Heart left ventricle (tissue), 16 donors: Measurements from ENCODE around the gene PUM1. TPM values are rescaled to one million over a fixed set of nuclear protein-coding genes. Genes with fewer than 3 reads are reported as not detected.
"Not testable (repeated sequence)": the region's sequence is repeated elsewhere in the genome, so short reads cannot be mapped to it uniquely, and the experiment has no call there.

Source experiments
- ATAC-seq, 4 donors: fragments of 200-7000 bp; cut with Tn5 transposase; one replicate each; pipeline ENCODE4 v1.9.1; 2020 to 2022; ENCODE audit warnings: moderate library complexity in 4 of 4, mild to moderate bottlenecking in 3 of 4, moderate number of reproducible peaks in 1 of 4
- DNase-seq, 5 donors: peaks; one replicate each; pipeline ENCODE4 v3.0.0-alpha.2; 2020
- H3K27ac ChIP-seq, 12 donors: fragments of 200-600 bp; sonication (generic) in 4 of 12; one replicate each; pipeline versions ENCODE4 v1.5.0 to v1.8.0; 2016 to 2022; ENCODE audit warnings: mild to moderate bottlenecking in 2 of 12
- H3K27me3 ChIP-seq, 9 donors: fragments of 200-600 bp; sonication (generic) in 2 of 9; one replicate each; pipeline versions ENCODE4 v1.5.1 to v1.8.0; 2016 to 2022; ENCODE audit warnings: mild to moderate bottlenecking in 3 of 9
- H3K36me3 ChIP-seq, 9 donors: fragments of 200-600 bp; sonication (generic) in 2 of 9; one replicate each; pipeline versions ENCODE4 v1.5.0 to v1.8.0; 2018 to 2022; ENCODE audit warnings: mild to moderate bottlenecking in 2 of 9
- H3K4me1 ChIP-seq, 12 donors: fragments of 200-600 bp; sonication (generic) in 4 of 12; one replicate each; pipeline versions ENCODE4 v1.5.0 to v1.8.0; 2016 to 2022; ENCODE audit warnings: mild to moderate bottlenecking in 3 of 12
- H3K4me3 ChIP-seq, 12 donors: fragments of 200-600 bp; sonication (generic) in 4 of 12; one replicate each; pipeline versions ENCODE4 v1.5.0 to v1.8.0; 2017 to 2022; ENCODE audit warnings: mild to moderate bottlenecking in 9 of 12, moderate library complexity in 4 of 12
- H3K9me3 ChIP-seq, 12 donors: fragments of 200-600 bp; sonication (generic) in 4 of 12; one replicate each; pipeline versions ENCODE4 v1.5.0 to v1.8.0; 2016 to 2022; ENCODE audit warnings: mild to moderate bottlenecking in 1 of 12
- POLR2A ChIP-seq, 2 donors: fragments of 450-650 bp; IDR thresholded peaks; one replicate each; pipeline ENCODE4 v1.6.1; 2017; ENCODE audit warnings: antibody characterized with exemption in 2 of 2, mild to moderate bottlenecking in 2 of 2, moderate library complexity in 2 of 2
- WGBS, 4 donors: extraction: QIAGEN DNeasy Blood & Tissue Kit in 2 of 4; methylation state at CpG; one replicate each; pipeline versions ENCODE4 v1.1.5 to v1.1.7; 2013 to 2018; 5-methylcytosine and 5-hydroxymethylcytosine counted together
- intact Hi-C, 10 donors: fragments of 100-400 bp; cut with DNase I; formaldehyde crosslinking; loops; one replicate each; pipeline versions ENCODE4 v1.11.1 to v1.14.2; 2022
- polyA plus RNA-seq, 2 donors: library from polyadenylated mRNA; stranded (reverse); fragments of 200-250 nt; gene quantifications; one replicate each; pipeline ENCODE4 v1.2.3, GENCODE V29; 2013
- total RNA-seq, 9 donors: library from RNA; depleted of rRNA in 2 of 9; stranded (reverse); fragments of >200 nt in 2 of 9; fragmentation: NEBNext Ultra II Directional in 3 of 9; extraction: Animal tissue kit (Norgen Biotek cat#: 25700) in 3 of 9; gene quantifications; one replicate each; pipeline versions ENCODE4 v1.1.0 to v1.2.4, GENCODE V29; 2016 to 2023
- TF ChIP-seq, protein P1 (sequence below), 12 donors: fragments of 200-600 bp; sonication (generic) in 4 of 12; IDR thresholded peaks; one replicate each; pipeline versions ENCODE4 v1.5.0 to v1.8.0; 2018 to 2022; ENCODE audit warnings: antibody characterized with exemption in 12 of 12, mild to moderate bottlenecking in 5 of 12
- donor health status: ischemic (EF 13 %, LVEDD 7.1; RV severe dilation, severe dysfunction).
- donor health status: healthy with polysubstance abuse.
- donor health status: DM: no; HTN: yes; CAD: no.
- donor health status: DM: no; HTN: no; CAD: no.
- donor health status: ischemic (EF 25% LVEDD 6.9; RV normal size, moderate dysfunction).
- donor health status: ischemic (EF 25% LVEDD 5.7; RV mildly dilated, moderate dysfunction).
- donor health status: healthy.
- donor health status: DM: yes; HTN: yes; CAD: no.
- donor health status: ischemic (EF 35%, LVEDD 5.7; RV mildly dilated, moderate dysfunction).
- donor health status: nonischemic (EF 11% LVEDD 7.7; RV severe dilation, severe dysfunction).
- donor health status: DM: yes; HTN: yes; CAD: no.
- donor health status: PGD.
- donor health status: ischemic (EF 29% LVEDD 5.4; RV normal size, mild dysfunction).
- donor health status: nonischemic (EF 23%, LVEDD 6.1; RV moderate dilation, normal function).

Gene PUM1
- total and polyA plus RNA-seq, 11 donors: 19.2 to 96.3 (median 70.7) TPM

DNA sequence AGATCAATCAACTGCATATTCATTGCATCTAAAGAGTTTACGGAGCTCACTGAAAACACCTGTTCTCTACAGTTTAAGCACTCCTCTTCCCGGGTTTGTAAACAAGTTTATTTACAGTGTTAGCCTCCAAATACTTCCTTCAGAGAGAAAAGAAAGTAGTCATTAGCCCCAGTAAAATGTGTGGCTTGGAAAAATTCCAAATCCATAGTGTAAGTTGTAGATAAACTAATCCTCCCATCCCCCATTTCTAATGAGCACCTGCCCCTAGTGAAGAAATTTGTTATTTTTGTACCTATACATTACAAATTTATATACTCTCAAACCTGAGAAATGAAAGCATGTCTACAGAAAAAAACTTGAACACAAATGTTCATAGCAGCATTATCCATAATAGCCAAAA is 21.9 kb downstream of the PUM1 start:
- 81 to 84% (median 82%) methylated on average over 2 of the region's 2 CpGs for WGBS, 4 donors
- intact Hi-C loops: no loop called here
- DNase-seq (no peak), ATAC-seq (no peak)
- H3K4me1 ChIP-seq: peaks cover 0 to 46% (median 28%) of the 10 kb centered on the region in 12 donors
- no peaks in the 10 kb centered on the region for H3K9me3 ChIP-seq
- no peak overlapping the region for H3K27ac ChIP-seq
- TF ChIP-seq, protein P1, sequence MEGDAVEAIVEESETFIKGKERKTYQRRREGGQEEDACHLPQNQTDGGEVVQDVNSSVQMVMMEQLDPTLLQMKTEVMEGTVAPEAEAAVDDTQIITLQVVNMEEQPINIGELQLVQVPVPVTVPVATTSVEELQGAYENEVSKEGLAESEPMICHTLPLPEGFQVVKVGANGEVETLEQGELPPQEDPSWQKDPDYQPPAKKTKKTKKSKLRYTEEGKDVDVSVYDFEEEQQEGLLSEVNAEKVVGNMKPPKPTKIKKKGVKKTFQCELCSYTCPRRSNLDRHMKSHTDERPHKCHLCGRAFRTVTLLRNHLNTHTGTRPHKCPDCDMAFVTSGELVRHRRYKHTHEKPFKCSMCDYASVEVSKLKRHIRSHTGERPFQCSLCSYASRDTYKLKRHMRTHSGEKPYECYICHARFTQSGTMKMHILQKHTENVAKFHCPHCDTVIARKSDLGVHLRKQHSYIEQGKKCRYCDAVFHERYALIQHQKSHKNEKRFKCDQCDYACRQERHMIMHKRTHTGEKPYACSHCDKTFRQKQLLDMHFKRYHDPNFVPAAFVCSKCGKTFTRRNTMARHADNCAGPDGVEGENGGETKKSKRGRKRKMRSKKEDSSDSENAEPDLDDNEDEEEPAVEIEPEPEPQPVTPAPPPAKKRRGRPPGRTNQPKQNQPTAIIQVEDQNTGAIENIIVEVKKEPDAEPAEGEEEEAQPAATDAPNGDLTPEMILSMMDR (IDR thresholded peaks at IDR 0.05): no peak
- TF ChIP-seq POLR2A (IDR thresholded peaks at IDR 0.05): no peak
- H3K4me3 ChIP-seq: no peak overlapping the region
- H3K27me3 ChIP-seq: no peaks in the 10 kb centered on the region
- H3K36me3 ChIP-seq: peaks cover 0 to 57% (median 16%) of the 10 kb centered on the region in 9 donors

DNA sequence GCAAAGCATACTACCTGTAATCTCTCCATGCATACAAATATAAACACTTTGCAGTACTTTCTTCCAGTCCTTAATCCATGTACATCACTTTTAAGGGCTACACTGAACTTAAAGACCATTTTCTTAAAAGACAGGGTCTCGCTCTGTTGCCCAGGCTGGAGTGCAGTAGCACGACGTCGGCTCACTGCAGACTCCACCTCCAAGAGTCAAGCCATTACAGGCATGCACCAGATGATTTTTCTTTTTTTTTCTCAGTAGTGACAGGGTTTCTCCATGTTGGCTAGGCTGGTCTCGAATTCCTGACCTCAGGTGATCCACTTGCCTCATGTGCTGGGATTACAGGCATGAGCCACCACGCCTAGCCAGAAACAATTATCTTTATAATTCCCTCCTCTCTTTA is 22.9 kb downstream of the PUM1 start:
- intact Hi-C loops: no loop called here
- H3K27me3 ChIP-seq: no peaks in the 10 kb centered on the region
- 85 to 91% (median 89%) methylated on average over 6 of the region's 6 CpGs for WGBS, 4 donors

DNA sequence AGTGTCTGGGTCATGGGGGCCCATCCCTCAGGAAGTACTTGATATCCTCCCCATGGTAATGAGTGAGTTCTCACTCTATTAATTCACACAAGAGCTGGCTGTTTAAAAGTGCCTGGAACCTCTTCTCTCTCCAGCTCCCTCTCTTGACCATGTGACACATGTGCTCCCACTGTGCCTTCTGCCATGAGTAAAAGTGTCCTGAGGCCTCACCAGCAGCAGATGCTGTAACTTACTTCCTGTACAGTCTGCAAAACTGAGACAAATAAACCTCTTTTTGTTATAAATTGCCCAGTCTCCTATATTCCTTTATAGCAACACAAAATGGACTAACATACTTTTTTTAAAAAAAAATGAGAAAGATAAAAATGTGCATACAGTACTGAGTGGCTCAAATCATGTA is 24.0 kb downstream of the PUM1 start:
- ATAC-seq (peak in 1 of 4 donors; percentile 20), DNase-seq (no peak)
- H3K27ac ChIP-seq: no peak overlapping the region
- peaks cover 0 to 49% (median 22%) of the 10 kb centered on the region in 12 donors for H3K4me1 ChIP-seq
- intact Hi-C loops: no loop called here
- no peak overlapping the region for H3K4me3 ChIP-seq
- no peaks in the 10 kb centered on the region for H3K27me3 ChIP-seq
- no peak for TF ChIP-seq POLR2A (IDR thresholded peaks at IDR 0.05)
- TF ChIP-seq, protein P1 (IDR thresholded peaks at IDR 0.05): no peak
- H3K36me3 ChIP-seq: peaks cover 0 to 50% (median 16%) of the 10 kb centered on the region in 9 donors
- H3K9me3 ChIP-seq: no peaks in the 10 kb centered on the region

More for the DNA sequence above, 22.9 kb downstream of the PUM1 start:
- Histone ChIP-seq H3K27ac (no peak overlapping the region), H3K4me3 (no peak overlapping the region), H3K9me3 (no peaks in the 10 kb centered on the region), H3K36me3 (peaks cover 0 to 52% (median 16%) of the 10 kb centered on the region in 9 donors), H3K4me1 (peaks cover 0 to 49% (median 29%) of the 10 kb centered on the region in 12 donors)
- DNase-seq (no peak), ATAC-seq (no peak)
- TF ChIP-seq, protein P1 (IDR thresholded peaks at IDR 0.05): no peak
- no peak for TF ChIP-seq POLR2A (IDR thresholded peaks at IDR 0.05)

DNA sequence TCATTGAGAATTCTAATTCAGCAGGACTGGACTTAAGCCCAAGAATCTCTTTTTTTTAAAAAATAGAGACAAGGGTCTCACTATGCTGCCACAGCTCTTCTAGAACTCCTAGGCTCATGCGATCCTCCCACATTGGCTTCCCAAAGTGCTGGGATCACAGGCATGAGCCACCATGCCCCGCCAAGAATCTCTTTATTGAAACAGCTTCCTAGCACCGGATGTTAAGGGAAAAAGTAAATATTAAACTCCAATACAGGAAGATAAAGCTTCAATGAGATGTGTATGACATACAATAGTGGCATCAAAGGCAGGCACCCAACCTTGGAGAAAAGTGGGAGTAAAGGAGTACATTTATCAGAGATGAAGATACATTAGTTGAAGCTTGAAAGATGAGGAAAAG is 25.5 kb downstream of the PUM1 start:
- H3K27me3 ChIP-seq: no peaks in the 10 kb centered on the region
- H3K9me3 ChIP-seq: no peaks in the 10 kb centered on the region
- TF ChIP-seq, protein P1 (IDR thresholded peaks at IDR 0.05): no peak
- TF ChIP-seq POLR2A (IDR thresholded peaks at IDR 0.05): no peak
- DNase-seq (no peak), ATAC-seq (no peak)
- no peak overlapping the region for H3K4me3 ChIP-seq
- H3K27ac ChIP-seq: no peak overlapping the region
- intact Hi-C loops: no loop called here
- H3K36me3 ChIP-seq: peaks cover 0 to 40% (median 16%) of the 10 kb centered on the region in 9 donors
- peaks cover 0 to 64% (median 29%) of the 10 kb centered on the region in 12 donors for H3K4me1 ChIP-seq
- WGBS, 4 donors: 57 to 65% (median 62%) methylated on average over 3 of the region's 3 CpGs

DNA sequence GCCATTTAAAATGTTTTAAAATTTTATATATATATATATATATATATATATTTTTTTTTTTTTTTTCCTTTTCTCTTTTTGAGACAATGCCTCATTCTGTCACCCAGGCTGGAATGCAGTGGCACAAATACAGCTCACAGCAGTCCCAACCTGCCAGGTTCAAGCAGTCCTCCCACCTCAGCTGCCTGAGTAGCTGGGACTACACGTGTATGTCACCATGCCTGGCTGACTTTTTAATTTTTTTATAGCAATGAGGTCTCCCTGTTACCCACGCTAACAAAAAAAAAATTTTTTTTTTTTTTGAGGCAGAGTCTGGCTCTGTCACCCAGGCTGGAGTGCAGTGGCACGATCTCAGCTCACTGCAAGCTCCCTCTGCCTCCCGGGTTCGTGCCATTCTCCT is 26.6 kb downstream of the PUM1 start:
- intact Hi-C loops, H3K27me3 ChIP-seq, DNase-seq, ATAC-seq, H3K9me3 ChIP-seq, H3K27ac ChIP-seq, H3K4me3 ChIP-seq: not testable (repeated sequence)
- 54 to 75% (median 67%) methylated on average over 5 of the region's 5 CpGs for WGBS, 4 donors
- peaks cover 0 to 75% (median 39%) of the 10 kb centered on the region in 12 donors for H3K4me1 ChIP-seq
- peaks cover 0 to 29% (median 13%) of the 10 kb centered on the region in 9 donors for H3K36me3 ChIP-seq
